ENCODE data around the gene FAM20C.
A peak's percentile ranks its signal among the peaks of the same experiment; 100 is the strongest.

FAM20C gene

DNA sequence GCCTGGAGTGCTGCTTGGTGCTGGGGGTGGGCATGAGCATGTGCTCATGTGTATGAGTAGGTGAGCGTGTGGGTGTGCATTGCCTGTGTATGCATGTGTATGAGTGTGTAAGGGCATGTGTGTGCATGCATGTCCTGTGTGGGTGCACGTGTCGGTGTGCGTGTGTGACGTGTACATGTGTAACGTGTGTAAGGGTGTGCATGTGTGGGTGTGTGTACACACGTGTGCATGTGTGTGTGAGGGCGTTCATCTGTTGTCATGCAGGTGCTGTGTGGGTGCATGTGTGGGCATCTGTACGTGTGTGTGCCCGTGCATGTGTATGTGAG, 30.3 kb downstream of the FAM20C start:
- DNase-seq = peak in 1 of 56 donors; percentile 11

DNA sequence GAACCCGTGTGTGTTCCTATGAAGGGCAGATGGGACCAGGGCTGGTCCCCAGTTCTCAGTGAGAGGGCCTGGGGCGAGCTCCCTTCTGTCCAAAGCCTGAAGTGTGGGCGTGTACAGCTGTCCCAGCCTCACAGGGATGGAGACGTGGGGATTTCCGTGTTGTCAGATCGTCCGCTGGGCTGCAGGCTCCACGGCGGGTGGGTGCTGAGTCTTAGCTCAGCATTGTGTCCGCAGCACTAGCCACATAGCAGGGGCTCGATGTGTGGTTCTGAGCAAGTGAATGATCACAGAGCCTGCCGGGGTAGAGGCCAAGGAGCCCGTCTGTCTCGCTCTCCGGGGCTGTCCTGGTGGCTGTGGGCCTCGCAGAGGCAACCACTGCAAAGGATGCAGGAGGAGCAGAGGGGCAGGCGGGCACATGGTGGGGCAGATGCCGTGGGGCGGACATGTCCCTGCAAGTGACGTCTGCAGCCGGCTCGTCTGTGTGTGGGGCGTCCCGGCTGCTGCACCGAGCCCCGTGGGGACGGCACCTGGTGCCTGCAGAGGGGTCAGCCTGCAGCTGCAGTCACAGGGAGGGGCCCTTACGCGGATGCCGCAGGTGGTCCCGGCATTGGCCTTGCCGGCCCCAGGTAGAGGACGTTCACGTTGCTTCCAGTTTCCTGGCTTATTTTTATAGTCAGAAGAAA, 30.9 kb downstream of the FAM20C start:
- no peak for DNase-seq

DNA sequence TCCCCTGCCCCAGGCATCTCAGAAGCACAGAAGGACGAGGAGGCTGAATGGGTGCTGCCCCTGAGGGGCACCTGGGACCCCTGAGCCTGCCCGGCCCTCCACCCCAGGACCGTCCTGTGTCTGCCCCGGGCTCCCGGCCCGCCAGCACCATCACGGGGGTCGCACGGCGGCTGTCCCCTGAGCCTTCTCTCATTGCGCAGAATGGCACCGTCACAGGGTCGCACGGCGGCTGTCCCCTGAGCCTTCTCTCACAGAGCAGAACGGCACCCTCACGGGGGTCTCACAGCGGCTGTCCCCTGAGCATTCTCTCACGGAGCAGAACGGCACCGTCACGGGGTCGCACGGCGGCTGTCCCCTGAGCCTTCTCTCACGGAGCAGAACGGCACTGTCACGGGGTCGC, 31.5 kb downstream of the FAM20C start:
- no peak for DNase-seq

DNA sequence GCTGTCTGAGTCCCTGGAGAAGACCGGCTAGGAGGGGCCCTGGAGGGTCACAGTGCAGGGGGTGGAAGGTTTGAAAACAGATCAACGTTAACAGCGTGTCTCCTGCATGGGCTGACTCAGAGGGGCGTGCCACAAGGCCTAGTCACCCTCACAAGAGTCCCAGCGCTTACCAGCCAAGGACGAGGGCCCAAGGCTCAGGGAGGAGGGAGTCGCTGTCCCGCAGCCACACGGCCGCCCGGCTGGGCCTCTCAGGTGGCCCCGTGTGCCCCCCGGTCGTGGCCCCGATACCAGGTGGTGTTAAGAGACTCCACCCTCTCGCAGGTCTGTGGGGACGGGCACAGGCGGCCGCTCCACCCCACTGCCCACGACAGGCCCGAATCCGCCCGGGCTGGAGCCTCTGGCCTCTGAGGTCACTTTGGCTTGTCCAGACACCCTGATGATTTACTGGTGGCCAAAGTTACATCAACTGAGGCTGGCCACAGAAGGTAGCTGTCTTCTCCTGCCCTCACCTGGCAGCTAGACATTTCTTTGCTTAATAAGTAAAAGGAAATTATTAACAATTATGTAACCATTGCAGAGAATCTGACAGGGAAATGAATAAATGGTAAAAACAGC, 34.0 kb downstream of the FAM20C start:
- no peak for DNase-seq

DNA sequence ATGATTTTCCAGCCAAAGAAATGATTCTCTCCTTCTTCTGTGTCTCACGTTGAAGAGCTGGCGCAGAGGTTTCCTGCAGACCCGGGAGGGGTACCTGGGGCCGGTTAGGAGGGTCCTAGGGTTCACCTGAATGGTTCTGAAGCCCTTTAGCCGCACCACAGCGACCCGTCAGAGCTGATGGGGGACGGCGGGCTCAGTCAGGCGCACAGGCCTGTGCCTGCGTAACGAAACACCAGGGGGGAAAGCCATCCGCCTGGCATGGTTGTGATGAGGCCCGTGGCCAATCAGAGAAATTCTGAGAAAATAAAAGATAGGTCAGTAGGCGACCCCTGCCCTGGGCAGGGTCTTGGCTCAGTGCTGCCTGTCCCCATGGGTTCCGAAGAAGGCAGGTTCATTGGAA, 35.6 kb downstream of the FAM20C start:
- DNase-seq = no peak

DNA sequence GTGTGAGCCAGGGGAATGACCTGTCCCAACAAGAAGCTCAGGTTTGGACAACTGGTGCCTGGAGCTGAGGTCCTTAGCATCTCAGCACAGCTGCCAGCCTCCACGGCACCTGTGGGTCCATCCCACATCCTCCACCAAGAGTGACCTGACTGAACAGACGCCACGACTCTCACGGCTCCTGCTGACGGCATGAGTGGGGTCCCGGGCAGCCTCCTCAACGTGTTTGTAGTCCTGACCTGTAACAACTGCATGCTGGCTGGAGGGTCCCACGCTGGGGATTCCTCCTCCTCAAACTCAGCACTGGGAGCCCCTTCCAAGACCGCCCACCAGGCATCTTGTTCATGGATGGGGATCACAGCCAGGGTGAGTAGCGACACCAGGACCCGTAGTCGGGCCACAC, 36.2 kb downstream of the FAM20C start:
- no peak for DNase-seq

DNA sequence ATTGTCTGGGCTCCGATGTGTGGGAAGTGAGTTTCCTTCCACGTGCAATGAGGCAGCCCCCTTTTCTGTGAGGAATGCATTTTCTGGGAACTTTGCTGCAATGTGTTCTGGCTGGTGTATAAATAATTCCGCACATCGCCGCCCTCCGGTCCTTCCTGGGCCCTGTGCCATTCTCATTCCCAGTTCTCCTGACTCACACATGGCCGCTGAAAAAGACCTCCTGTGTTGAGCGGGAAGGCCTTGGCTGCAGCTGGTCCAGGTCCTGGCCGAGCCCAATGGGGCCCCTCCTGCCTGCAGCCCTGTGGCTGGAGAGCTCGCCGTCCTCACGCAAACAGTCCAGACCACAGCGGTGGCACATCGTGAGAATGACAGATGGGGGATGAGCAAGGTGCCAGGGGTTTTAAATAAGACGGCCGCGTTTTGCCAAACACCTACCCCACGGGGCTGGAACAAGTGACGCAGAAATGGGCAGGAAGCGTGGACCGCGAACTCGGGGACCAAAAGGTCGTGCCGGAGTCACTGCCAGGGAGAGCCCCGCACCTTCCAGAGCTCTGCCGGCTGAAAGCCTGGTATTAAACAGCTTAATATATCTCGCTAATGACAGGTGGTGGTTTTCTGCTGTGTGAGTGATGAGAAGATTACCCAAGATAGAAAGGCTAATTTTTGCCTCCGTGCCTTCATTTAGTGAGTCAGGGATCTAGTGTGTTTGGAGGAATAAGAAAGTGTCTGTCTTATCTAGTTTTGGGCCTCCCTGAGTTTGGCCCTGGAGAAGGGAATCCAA, 37.0 kb downstream of the FAM20C start:
- DNase-seq = no peak

DNA sequence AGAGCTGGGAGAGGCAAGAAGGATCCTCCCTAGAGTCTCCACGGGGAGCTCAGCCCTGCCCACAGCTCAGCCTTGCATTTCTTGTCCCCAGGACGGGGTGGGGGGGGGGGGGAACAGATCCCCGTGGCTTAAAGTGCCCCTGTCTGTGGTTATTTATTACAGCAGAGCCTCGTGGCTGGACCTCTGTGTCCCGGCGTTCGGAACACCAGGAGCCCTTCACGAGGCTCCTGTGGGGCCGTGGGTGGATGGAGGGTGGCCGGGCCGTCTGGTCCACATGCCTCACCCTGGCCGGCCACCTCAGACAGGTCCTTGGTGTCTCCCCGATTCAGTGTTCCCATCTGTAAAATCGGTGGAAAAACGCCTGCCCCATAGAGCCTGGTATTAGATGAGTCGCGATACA, 37.9 kb downstream of the FAM20C start:
- no peak for DNase-seq

DNA sequence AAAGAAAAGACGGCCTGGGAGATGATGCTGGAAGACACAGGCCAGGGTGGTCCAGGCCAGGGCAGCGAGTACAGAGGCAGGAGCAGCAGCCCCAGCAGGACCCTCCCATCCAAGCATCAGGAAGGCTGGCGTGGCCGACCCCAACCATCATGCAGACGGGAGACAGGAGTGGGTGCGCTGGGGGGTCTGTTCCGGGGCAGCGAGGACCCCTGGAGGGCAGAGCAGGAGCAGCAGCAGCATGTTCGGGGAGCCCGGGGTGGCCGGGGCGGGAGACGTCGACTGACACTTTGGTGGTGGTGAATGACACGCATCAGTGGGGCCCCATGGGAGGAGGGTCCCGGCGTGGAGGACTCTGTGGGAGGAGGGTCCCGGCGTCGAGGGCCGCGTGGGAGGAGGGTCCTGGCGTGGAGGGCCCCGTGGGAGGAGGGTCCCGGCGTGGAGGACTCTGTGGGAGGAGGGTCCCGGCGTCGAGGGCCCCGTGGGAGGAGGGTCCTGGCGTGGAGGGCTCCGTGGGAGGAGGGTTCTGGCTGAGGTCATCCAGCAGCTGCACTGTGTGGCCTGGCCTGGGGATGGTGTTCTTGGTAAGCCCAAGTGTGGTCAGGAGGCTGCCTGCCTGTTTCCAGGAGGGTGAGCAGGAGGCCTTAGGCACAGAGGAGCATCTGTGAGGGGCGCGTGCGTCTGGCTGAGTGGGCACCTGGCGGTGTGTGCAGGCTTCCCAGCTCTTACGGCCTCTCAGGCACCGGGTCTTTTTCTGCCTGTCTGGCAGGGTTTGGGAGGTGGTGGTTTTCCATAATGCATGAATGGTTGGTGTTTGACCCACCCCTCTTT, 38.9 kb downstream of the FAM20C start:
- no peak for DNase-seq

DNA sequence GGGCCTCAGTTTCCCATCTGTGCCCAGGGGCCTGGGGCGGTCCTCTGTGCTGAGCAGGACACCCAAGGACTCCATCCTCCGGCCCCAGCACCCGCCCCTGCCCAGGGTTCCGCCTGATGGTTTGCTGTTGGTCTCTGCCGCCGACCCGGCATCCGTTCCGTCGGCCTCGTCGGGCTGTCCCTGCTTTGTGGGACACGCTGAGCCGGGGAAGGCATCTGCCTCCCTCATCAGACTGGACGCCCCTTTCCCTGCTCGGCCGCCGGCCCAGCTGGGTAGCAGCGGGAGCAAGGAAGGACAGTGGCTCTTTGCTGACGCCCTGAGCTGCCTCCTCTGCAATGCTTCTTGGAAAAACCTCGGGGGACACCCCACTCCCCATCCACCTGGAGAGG, 39.5 kb downstream of the FAM20C start:
- no peak for DNase-seq

DNA sequence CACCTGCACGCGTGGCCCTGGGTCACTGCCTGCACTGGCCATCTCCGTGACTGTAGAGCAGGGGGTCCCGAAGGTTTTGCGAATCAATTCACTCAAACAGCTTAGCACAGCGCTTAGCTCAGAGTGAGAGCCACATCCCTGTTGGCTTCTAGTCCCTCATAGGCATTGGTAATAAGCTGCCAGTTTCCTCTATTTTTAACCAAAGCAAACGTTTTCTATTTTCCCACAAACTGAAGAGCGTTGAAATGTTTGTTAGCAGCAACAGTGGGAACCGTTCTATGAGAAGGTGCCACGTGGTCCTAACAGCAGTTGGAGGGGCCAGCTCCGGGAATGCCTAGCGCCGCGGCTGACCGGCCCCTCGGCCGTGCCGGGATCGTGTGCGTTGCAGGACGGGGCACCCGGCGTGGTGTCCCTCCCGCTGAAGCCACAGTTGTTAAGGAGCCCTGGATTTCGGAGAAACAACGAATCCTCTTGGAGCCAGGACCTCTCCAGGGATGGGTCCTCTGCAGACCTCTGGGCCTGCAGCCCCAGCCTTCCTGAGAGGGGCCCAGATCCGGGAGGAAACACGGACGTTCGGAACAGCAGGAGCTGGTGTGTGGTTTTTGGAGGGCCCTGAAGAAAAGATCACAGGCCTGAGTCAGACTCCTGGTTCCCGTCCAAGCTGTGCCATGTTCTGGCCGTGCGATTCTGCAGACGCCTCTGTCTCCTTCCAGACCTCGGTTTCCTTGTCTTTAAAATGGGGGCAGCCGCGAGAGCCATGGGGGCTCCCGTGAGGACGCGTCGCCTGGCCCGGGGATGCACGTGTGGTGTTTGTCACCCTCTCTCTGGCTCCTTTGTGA, 40.3 kb downstream of the FAM20C start:
- no peak for DNase-seq

DNA sequence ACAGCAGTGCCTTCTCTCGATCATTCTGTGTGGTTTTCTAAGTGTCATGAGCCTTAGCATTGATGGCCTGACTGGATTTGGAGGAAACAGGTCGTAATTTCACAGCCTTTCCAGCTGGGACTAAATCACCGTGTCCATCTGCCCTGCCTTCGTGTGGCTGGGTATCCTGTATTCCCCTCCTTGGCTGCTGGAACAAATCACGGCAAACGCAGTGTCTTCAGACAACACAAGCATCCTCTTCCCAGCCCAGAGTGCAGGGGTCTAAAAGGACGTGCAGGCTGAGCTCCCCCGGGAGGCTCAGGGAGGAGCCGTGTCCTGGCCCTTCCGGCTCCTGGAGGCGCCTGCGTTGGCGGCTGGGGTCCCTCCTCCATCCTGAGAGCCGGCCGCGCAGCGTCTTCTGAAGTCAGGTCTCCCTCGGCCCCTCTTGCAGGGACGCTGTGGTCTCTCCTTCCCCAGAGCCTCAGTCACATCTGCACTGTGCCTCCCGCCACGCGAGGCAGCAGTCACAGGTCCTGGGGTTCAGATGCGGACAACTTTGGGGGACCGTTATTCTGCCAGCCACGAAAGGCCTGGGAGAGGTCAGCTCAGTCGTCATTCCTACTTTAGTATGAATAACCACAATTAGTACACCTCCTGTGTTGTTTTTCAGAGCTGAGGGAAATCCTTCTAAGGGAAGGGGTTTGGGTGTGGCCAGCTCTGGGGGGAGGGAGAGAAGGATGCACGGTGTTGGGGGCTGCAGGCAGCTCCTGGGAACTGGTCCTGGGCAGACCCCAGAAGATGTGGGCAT, 41.1 kb downstream of the FAM20C start:
- DNase-seq = no peak

DNA sequence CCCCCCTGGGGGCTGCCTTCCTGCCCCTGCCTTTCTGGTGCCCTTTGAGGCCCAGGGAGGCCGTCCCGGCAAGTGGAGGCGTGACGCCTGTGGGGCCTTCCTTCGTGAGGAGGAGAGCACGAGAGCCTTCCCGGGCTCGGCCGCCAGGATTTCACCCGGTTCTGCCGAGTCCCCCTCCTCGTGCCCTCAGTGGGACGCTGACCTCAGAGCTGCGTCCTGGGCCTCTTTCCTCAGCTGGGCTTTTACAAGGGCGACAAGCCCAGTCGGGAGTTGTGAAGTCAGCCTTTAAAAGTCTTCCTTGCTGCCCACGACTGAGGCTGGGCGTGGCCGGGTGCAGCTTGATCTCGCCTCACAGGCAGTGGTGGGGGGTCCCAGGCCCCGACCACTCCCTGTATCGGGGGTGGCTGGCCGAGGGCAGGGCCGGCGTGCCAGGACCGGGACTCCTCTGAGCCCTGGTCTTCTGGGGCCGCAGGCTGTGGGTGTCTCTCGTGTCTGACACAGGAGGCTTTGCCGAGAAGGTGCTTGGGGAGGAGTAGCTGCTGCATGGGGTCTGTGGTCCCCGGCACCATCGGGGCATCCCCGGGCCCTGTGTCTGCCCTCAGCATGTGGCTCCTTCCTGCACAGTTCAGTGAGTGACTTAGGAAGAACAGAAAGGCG, 41.8 kb downstream of the FAM20C start:
- DNase-seq = no peak

DNA sequence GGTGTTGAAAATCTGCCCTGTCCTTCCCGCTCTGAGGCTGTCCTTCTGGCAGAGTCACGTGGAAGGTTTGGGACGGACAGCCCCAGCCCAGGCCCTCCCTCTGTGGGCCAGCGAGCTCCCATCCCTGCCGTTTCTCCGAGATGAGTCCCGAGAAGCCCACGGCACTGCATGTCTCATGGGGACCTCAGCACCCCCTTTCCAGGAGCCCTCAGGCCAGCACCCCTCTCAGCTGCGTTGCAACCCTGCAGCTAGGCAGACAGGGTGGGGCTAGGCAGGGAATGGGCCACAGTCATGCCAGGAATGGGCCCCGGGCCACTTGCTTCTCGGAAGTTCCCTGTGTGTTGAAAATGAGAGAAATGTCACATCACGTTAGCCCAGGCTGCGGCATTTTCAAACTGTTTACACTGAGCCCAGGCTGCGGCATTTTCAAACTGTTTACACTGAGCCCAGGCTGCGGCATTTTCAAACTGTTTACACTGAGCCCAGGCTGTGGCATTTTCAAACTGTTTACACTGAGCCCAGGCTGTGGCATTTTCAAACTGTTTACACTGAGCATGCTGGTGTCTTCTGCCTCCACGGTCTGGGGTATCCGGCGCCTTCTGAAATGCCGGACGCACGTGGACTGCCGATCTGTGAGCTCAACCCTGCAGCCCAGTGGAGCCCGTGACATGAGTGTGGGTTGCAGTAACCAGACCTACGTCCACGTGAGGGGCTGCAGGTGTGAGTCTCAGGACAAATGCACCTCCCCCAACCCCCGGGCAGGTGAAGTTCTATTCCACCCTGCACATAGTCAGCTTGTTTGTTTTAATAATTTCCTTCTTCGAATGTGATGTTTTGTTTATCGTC, 42.6 kb downstream of the FAM20C start:
- no peak for DNase-seq

DNA sequence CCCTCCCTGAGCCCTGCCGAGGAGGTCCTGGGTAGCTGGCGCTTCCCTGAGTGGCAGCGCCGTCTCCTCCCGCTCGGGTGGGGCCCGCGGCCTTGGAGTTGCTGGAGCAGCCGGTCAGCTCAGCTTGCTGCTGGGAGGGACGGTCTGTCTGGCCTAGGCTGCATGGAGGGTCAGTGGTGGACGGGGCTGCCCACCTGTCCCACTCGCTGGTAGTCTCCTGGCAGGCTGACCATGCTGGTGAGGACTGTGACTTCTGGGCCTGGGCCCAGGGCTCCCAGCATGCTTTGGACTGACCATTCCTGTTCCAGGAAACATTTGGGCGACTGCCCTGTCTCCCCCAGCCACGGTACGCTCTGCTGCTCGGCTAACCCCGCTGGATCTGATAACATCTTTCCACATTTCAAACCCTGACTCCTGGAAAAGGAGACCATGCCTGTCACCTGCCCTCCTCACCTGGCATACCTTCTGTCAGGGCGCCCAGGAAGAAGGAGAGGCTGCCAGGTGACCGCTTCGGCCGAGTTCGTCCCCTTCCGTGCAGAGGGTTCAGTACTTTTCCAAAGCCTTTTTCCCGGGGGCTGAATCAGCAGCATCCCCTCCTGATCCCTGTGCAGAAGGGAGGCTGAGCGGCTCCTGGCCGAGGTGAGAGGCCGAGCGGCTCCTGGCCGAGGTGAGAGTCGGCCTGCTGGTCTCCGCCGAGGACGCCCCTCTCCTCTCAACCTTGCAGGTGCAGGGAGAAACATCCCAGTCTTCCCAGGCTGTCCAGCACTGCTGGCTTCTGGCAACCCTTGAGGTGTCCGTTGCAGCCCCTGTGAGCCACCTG, 43.4 kb downstream of the FAM20C start:
- no peak for DNase-seq

DNA sequence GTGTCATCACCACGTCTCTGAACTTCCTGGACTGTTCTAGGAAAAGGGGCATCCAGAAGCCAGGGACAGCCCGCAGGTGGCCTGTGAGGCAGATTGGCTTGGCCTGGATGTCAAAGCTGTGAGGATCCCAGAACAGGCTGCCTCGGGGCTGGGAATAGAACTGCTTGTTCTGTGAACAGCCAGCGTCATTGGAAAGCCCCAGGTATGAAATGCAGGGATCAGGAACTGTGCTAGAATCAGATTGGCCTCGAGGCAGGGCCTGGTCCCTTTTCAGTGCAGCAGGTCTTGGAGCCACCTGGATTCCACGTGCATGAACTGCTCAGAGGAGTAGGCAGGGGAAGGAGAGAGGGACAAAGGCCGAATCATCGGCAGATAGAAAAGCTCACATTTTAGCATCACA, 44.6 kb downstream of the FAM20C start:
- no peak for DNase-seq

DNA sequence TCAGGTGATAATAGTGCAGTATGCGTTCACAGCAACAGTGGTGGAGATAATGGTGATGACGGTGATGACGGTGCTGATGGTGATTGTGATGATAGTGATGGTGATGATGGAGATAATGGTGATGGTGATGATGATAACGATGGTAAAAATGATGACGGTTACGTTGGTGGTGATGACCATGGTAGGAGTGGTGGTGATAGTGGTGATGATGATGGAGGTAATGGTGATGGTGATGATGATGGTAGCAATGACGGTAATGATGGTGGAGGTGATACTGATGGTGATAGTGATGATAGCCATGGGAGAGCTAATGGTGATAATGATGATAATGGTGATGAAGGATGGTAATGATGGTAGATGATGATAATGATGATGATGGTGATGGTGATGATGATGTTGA, 45.0 kb downstream of the FAM20C start:
- no peak for DNase-seq

DNA sequence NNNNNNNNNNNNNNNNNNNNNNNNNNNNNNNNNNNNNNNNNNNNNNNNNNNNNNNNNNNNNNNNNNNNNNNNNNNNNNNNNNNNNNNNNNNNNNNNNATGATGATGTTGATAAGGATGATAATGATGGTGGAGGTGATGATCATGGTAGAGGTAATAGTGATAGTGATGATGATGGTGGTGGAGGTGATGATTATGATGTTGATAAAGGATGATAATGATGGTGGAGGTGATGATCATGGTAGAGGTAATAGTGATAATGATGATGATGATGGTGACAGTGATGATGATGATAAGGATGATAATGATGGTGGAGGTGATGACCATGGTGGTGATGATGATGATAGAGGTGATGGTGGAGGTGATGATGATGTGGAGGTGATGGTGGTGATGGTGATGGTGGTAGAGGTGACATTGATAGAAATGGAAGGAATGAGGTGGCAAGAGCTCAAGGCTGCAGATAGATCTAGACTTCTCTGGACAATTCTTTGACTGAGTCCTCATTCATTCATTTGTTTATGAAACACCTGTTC, 47.8 kb downstream of the FAM20C start:
- DNase-seq = no peak

Measured in amygdala (tissue), 56 donors.